ENCODE results near the gene UFSP2. TPM values are rescaled to one million over a fixed set of nuclear protein-coding genes. Genes with fewer than 3 reads are reported as not detected.

The UFSP2 gene
- total RNA-seq, 2 experiments from 2014 or later = 17.9 to 20.3 TPM

DNA sequence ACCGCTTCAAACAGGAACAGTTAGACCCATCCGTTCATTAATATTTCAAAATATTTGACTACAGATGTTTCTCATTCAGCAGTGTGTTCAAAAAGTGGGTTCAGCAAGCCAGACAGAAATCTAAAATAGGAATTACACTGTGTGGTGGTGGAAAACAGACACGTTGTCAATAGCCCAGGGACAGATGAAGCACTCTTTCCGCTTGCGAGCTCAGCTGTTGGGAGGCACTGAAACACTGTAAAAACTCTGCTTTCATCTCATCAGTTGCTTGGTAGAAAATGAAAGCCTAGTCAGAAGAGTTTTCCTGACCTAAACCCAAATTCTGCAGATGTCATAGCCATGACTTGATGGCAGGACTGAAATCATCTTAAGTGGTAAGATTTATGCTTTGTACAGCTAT is 68.6 kb downstream of the UFSP2 start:
- CTCF ChIA-PET = interaction anchor here (0.9 kb wide), 1 partner anchor 23 kb away, joined by 3 read pairs; no protein-coding TSS in a partner anchor
- no peak overlapping the region for H3K4me3 Mint-ChIP-seq

GRCh38 chr4:185352741-185353140 is 73.0 kb downstream of the UFSP2 start:
- peaks cover 25% of the 10 kb centered on the region for H3K36me3 Mint-ChIP-seq (ENCODE audit: low read depth)
- DNase-seq = no peak
- no peaks in the 10 kb centered on the region for H3K9me3 Mint-ChIP-seq
- ChIA-PET CTCF (interaction anchor here (1.2 kb wide), 1 partner anchor 10 kb away, joined by 3 read pairs; no protein-coding TSS in a partner anchor), POLR2A (no interaction called here)
- H3K27me3 Mint-ChIP-seq = no peaks in the 10 kb centered on the region
- H3K4me3 Mint-ChIP-seq = no peak overlapping the region
- H3K4me1 Mint-ChIP-seq = peaks cover 5% of the 10 kb centered on the region
- H3K27ac Mint-ChIP-seq = no peak overlapping the region

More for the DNA sequence above, 68.6 kb downstream of the UFSP2 start:
- DNase-seq = no peak
- POLR2A ChIA-PET = no interaction called here
- Mint-ChIP-seq H3K9me3 (no peaks in the 10 kb centered on the region), H3K27me3 (no peaks in the 10 kb centered on the region), H3K27ac (no peak overlapping the region), H3K4me1 (no peaks in the 10 kb centered on the region), H3K36me3 (ENCODE audit: low read depth) (peaks cover 17% of the 10 kb centered on the region)

- Mint-ChIP-seq H3K9me3 (no peaks in the 10 kb centered on the region), H3K27me3 (no peaks in the 10 kb centered on the region), H3K4me1 (peaks cover 5% of the 10 kb centered on the region), H3K4me3 (no peak overlapping the region), H3K36me3 (ENCODE audit: low read depth) (peaks cover 25% of the 10 kb centered on the region), H3K27ac (peak overlapping the region; percentile 14)
- POLR2A ChIA-PET = no interaction called here
- CTCF ChIA-PET = interaction anchor here (1.2 kb wide), 1 partner anchor 10 kb away, joined by 3 read pairs; no protein-coding TSS in a partner anchor
- DNase-seq = no peak
Measured at GRCh38 chr4:185352202-185352601, 73.6 kb downstream of the UFSP2 start.

- CTCF ChIA-PET = no interaction called here
- Mint-ChIP-seq H3K27ac (no peak overlapping the region), H3K9me3 (no peaks in the 10 kb centered on the region), H3K4me1 (peaks cover 7% of the 10 kb centered on the region), H3K36me3 (ENCODE audit: low read depth) (peaks cover 29% of the 10 kb centered on the region), H3K4me3 (no peak overlapping the region), H3K27me3 (no peaks in the 10 kb centered on the region)
- POLR2A ChIA-PET = no interaction called here
- no peak for DNase-seq
Measured at GRCh38 chr4:185351691-185352090, 74.1 kb downstream of the UFSP2 start.

Other genes starting within 250 kb of the UFSP2 start
- gene CFAP97, start 222.0 kb downstream of the UFSP2 start, total RNA-seq = 10 to 100 TPM; 32.4 to 44.3 TPM
- 10 to 100 TPM in 1 of 2 experiments, 1 to 10 TPM in 1; 9.0 to 12.0 TPM for gene SNX25, start 216.4 kb downstream of the UFSP2 start, total RNA-seq
- gene LRP2BP, start 30.0 kb downstream of the UFSP2 start, total RNA-seq = under 1 TPM; 0.73 to 0.79 TPM
- 10 to 100 TPM; 12.0 to 12.8 TPM for gene ANKRD37, start 29.1 kb downstream of the UFSP2 start, total RNA-seq
- not detected for gene CCDC110, start 45.8 kb upstream of the UFSP2 start, total RNA-seq
- gene PDLIM3, start 109.5 kb upstream of the UFSP2 start, total RNA-seq = not detected